SH-SY5Y (cell line): ENCODE results near the gene LAMA3.

ENCODE experiments used
- GATA2 ChIP-seq: IDR thresholded peaks from 2 replicates; pipeline ENCODE4 v1.6.1; 2011; ENCODE audit warnings: mild to moderate bottlenecking, low read depth, low read length
- GATA3 ChIP-seq: IDR thresholded peaks from 2 replicates; pipeline ENCODE4 v1.6.1; 2011; ENCODE audit warnings: low read depth, mild to moderate bottlenecking, low read length, moderate library complexity

The LAMA3 gene

GRCh38 chr18:23963443-23964165 lies 274.4 kb downstream of the LAMA3 start:
- TF ChIP-seq GATA2 = no peak
- no peak for TF ChIP-seq GATA3

DNA sequence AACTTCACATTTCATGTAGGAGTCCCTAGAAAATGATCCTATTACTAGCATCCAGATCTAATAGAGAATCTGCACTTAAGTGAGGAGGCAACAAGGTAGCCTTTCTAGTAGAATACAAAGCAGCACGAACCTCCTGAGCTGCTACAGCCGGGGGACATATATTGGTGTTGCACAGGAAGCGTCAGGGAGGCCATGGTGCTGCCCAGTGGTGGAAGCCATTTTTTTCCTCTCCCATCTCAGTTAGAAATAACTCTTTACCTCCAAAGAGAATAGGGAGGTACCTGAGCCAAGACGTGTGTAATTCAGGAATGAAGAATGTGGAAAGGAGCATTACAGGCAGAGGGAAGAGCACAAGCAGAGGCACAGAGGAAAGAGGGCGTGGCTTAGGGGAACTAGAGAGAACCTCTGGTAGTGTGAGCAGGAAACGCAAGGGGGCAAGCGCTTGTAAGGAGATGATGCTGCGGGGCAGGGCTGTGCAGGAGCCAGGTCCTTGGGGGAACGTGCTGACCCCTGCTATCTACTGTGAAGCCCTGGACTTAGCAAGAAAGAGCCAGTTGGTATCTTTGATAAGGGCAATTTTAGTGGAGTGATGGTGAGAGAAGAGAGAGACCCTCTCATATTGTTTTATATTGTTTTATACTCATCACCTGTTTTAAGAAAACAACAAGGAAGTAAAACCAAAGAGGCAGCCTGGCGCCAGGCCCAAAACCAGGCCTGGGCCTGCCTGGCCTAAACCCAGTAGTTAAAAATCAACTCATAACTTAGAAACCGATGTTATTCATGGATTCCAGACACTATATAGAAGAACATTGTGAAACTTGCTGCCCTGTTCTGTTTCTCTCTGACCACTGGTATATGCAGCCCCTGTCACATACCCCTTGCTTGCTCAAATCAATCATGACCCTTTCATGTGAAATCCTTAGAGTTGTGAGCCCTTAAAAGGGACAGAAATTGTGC lies 275.3 kb downstream of the LAMA3 start:
- TF ChIP-seq GATA3 (no peak), GATA2 (no peak)

DNA sequence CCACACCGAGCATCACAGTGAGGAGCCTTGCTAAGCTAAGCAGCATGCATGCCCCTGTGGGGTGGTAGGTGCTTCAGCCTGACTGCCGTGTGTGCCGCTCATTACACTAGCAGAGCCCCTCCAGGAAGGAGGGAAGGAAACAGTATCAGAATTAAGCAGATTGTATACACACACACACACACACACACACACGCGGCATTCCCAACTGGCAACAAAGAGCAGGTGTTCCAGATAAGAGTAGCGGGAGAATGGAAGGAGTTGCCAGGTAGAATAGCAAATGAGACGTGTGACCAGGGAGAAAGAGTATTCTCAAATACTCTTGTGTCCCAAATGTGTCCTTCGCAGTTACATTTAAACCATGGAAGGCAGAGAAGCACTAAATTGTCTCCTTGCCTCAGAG lies 277.7 kb downstream of the LAMA3 start:
- TF ChIP-seq GATA2 (no peak), GATA3 (no peak)

DNA sequence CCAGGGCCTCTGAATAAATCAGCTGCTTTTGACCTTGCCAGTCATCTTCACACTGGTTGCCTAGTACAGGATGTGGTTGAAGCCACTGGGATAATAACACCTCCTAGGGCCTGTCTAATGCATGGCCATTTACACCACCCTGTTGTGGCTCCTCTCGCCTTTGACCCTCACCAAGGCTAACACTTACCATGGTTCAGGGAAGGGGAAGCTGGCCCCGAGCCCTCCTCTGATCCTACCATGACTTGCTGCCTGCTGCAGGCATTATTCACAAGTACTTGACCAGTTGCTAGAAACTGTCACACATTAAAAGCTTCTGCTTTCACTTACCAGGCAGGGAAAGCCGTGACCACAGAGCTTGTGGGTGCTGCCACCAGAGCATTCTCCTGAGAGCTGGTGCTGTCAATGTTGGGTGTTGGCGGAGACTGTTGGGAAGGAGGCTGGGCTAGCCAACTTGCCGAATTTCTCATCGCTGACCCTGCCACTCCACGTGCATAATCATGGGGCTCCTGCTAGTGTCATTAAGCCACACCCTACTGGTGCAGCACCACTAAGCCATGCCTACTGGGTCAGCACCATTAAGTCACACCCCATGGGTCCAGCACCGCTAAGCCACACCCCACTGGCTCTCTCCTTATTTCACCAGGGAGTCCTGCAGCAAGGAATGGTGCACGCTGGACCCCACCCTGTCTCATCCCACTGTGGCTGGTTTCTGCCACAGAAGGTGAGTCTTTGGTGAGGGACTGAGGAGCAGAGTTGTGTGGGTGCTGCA lies 278.3 kb downstream of the LAMA3 start:
- no peak for TF ChIP-seq GATA3
- no peak for TF ChIP-seq GATA2

GRCh38 chr18:23968638-23969604 lies 279.7 kb downstream of the LAMA3 start:
- TF ChIP-seq GATA3 (no peak), GATA2 (no peak)

DNA sequence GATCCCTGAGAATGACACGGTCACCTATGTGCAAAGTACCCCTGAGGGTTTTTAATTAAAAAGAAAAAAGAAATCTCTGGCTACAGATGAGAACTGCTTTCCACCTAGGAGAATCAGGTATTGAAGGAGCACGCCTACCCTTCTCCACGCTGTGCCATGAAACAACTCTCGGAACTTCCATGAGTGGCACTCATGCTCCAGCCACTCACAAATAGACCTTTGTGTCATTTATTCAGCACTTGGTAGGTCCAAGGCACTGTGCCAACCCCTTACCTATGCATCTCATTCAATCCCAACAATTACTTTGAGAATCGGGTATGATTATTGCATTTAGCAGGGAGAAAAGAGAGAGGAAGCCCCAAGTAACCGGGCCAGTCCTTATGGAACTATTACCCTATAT lies 280.4 kb downstream of the LAMA3 start:
- TF ChIP-seq GATA2 = no peak
- no peak for TF ChIP-seq GATA3

DNA sequence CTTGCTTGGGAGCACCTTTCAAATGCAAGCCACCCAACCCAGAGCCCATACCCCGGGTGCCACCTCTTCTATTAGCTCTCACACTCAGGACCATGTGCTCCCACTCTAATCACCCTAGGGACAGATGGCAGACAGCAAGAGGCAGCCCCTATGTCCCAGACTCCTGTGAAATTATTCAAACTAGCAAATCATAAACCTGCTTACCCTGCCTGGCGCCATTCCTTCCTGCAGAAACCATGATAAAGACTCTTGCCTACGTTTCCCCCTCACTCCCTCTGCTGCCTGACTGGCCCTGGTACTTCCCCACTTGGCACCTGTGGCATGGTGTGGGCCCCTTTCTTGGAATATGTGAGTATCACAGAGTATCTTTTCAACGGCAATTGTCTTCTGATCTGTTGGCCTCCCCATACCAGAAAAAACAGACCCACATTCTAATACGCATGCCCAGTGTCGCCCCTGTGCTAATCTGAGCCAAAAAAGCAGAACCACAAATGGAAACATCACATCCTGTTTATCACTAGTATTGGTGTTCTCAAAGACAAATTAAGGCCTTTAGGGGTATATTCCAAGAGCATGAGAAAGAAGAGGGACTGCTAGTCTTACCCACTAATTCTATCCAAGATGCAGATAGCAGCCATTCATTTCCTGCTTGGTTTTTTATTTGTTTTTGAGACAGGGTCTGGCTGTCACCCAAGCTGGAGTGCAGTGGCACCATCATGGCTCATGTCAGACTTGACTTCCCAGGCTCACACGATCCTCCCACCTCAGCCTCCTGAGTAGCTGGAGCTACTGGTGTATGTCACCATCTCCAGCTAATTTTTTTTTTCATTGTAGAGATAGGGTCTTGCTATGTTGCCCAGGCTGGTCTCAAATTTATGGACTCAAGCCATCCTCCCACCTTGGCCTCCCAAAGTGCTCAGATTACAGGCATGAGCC lies 281.2 kb downstream of the LAMA3 start:
- TF ChIP-seq GATA2 (no peak), GATA3 (no peak)

- TF ChIP-seq GATA3 (no peak), GATA2 (no peak)
Observed at GRCh38 chr18:23971097-23971440, 281.8 kb downstream of the LAMA3 start.

GRCh38 chr18:23971666-23972230 lies 282.5 kb downstream of the LAMA3 start:
- no peak for TF ChIP-seq GATA3
- no peak for TF ChIP-seq GATA2

GRCh38 chr18:23972453-23972852 lies 283.2 kb downstream of the LAMA3 start:
- TF ChIP-seq GATA3 (no peak), GATA2 (no peak)

DNA sequence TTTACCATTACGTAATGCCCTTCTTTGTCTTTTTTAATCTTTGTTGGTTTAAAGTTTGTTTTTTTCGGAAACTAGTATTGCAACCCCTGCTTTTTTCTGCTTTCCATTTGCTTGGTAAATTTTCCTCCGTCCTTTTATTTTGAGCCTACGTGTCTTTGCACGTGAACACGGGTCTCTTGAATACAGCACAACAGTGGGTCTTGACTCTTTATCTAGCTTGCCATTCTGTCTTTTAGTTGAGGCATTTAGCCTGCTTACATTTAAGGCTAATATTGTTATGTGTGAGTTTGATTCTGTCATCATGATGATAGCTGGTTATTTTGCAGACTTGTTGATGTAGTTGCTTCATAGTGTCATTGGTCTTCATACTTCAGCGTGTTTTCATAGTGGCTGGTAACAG lies 287.9 kb downstream of the LAMA3 start:
- TF ChIP-seq GATA3 (no peak), GATA2 (no peak)
